HG03521 (cell line): Measurements from ENCODE around the gene LRRC46.

Experiments
- ATAC-seq: cut with Tn5 transposase; IDR thresholded peaks from one replicate; pipeline ENCODE4 v1.9.1; 2021; ENCODE audit warnings: mild to moderate bottlenecking, moderate library complexity; ENCODE audit not compliant: unreplicated experiment

Gene LRRC46

DNA sequence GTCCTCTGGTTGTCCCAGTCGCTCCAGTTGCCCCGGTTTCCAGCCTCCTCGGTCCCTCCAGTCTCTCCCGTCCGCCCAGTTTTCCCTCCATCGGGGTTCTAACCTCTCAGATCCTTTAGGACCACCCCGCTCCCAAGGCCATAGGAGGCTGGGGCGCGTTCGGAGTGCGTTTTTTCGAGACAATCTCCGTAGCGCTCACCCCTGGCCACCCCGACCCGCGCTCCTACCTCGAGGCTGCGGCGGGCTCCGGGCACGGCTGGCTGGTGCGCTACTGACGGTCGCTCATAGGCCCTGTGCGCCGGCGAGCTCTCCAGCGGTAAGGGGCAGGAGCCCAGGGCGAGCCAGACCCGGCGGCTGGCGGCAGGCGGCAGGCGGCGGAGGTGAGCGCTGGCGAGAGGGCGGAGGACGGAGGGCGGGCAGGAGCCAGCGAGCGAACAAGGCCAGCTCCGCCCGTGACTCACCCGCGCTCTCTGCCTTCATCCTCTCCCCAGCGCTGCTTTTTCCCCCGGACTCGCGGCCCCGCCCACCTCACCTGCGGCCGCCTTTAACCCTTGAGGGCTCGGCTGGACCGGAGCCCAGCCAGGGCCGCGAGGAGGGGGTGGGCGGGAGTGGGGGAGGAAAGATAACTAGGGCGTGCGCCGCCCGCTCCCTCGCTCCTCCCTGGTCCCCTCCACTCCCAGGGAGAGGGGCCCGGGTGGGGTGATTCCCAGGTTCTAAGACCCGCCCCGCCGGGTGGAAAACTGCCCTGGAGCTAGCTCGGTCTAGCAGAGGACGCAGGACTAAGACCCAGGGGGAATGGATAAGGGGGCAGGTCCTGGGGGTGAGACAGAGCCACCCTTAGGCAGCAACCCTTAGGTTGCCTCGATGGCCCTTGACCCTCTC is 19.5 kb downstream of the LRRC46 start, which contains the start of gene SP6:
SP6 (minus strand) TSS at position 472 of the 882 bp plus-strand sequence. CDS start 2,734 bp downstream, outside the sequence.
- no peak for ATAC-seq

DNA sequence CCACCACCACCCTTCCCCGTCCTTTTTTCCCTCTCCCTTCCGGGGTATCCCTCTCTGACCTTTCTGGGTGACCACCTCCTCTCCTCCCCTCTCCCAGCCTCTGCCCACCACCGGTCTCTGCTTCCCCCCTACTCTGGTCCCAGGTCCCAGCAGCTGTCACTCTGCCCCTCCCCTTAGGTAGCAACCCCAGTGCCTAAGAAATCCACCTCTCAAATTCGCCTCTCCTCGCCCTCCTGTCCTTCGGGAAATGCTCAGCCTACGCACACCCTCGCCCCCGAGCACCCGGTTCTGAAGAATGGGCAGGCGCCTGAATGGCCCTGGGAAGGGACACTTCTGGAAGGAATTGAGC is 20.3 kb downstream of the LRRC46 start:
- no peak for ATAC-seq

DNA sequence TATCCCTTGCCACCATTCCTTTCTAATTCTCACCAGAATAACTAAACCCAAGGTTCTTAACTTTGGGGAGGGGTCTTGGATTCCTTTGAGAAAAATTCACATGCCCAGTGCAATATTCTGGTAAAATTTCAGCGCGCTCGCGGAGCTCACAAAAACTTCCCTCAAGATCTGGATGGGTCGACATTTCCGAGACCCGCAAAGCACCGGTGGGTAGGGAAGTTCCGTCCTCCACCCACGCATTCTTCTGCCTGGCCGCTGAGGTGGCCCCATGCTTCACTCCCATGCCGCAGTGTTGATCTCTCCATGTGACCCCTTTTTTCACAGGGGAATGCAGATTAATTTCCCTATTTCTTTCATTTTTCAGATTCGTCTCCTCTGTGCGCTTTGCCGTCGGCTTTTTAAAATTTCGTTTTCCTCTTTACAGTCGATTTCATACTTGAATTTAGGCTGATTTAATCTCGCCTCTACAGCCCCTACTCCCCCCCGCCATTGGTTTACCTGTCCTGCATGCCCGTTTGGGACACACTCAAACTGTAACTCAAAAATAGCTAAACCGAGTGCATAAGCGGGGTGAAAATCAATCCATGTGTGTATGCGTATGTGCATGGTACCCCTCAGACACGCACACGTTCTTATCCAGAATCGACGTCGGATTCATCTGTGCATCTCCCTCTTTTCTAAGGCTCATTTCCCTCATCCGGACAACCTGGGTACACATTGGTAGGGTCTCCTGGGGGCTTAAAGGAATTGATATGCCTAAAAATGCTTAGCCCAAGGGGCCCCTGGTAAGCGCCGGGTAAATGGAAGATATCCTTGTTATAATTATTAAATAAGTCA is 20.9 kb downstream of the LRRC46 start:
- no peak for ATAC-seq

DNA sequence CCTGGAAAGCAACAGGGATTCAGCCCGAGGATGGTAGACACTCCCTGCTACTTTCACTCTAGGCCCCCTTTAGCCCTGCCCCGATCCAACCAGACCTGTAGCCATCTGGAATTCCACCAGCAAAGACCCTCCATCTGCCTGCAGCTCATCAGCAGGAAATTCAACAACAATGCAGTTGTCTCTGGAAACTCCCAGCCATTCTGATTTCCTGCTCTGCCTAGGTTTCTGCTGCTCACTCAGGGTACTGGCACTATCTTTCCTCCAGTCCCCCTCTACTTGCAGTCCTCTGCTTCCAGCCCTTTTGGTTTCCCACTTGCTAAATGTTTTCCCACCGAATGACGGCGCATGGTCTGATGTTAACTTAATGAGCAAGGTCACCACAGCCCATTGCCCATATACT is 22.1 kb downstream of the LRRC46 start:
- ATAC-seq = no peak

DNA sequence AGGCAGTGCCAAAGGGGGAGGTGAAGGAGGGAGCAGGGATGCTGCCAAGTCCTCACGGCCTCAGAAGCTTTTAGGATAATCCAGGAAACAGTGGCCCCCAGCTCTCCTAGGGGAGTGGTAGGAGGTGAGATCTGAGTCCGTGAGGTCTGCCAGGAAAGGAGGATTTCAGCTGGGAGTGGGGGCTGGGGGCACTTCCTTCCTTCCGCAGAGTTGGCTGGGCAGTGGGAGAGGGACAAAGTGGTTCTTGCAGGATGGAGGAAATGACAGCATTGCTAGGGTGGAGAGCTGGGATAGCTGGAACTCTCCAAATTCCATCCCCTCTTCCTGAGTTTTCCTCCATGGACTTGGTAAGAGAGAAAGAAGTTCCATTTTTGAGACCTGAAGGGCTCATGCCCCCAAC is 24.3 kb downstream of the LRRC46 start:
- no peak for ATAC-seq

DNA sequence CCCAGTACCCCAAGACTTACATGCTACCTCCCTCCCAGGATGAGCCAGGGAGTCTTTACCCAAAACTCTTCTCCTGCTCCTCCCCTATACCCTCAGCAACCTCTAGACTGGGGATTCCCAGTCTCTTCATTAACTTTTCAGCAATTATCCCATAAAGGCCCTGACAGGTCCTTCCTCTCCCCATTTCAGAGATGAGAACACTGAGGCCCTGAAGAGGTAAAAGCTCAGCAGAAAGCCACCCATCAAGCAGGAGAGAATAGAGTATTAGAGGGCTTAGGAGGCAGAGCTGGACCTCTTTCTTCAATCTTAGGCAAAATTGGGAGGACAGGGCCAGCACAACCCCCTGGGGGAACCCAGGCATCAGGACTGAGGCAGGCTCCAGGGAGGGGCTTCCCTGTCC is 25.4 kb downstream of the LRRC46 start:
- ATAC-seq = no peak

DNA sequence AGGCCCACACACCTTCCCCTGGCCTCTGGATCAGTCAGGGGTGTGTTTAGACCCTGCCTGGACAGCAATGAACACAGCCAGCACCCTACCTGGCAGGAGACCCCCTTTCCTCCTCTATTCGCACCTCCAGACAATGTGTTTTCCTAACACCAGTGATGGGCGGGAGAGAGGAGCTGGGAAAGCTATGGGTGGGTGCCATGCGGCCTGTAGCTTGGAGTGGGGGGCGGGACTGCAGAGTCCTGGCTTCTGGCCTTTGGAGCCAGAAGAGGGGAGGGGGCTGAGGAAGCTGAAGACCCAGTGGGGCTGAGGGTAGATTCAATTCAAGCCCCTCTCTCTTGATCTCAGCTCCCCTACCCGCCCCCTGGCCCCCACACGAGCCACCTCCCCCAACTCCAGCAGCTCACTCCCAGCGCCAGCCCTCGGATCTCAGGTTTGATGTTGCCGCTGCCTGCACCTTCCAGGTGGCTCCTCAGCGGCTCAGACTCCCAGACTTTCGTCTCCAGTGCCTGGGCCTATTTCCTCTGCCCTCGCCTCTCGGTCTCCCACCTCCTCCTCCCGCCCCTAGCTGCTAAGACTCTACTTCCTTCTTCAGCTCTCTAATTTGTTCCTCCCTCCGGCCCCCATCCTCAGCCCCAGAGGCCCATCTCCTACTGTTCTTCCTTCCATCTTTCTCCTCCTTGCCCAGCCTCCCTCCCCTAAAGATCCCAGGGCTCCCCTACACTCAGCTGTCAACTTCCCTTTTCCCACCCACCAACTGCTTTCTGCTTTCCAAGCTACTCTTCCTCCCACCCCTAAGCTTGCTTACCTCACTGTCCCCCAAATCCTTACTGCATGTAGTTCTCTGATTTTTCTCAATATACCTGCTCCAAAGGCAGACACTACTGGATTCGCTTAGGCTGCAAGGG is 26.3 kb downstream of the LRRC46 start:
- no peak for ATAC-seq

DNA sequence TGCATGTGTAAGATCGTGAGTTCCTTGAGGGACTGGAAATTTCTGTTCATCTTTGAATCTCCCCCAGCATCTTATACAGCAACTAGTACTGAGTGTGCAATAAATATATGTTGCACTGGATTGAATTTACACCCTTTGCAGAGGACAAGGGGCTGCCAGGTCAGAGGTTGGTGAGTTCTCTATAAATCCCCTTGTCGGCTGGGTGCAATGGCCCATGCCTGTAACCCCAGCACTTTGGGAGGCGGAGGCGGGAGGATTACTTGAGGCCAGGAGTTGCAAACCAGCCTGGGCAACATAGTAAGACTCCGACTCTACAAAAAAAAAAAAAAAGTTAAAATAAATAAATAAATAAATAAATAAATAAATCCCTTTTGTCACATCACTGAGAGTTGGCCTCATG is 28.9 kb downstream of the LRRC46 start:
- no peak for ATAC-seq

DNA sequence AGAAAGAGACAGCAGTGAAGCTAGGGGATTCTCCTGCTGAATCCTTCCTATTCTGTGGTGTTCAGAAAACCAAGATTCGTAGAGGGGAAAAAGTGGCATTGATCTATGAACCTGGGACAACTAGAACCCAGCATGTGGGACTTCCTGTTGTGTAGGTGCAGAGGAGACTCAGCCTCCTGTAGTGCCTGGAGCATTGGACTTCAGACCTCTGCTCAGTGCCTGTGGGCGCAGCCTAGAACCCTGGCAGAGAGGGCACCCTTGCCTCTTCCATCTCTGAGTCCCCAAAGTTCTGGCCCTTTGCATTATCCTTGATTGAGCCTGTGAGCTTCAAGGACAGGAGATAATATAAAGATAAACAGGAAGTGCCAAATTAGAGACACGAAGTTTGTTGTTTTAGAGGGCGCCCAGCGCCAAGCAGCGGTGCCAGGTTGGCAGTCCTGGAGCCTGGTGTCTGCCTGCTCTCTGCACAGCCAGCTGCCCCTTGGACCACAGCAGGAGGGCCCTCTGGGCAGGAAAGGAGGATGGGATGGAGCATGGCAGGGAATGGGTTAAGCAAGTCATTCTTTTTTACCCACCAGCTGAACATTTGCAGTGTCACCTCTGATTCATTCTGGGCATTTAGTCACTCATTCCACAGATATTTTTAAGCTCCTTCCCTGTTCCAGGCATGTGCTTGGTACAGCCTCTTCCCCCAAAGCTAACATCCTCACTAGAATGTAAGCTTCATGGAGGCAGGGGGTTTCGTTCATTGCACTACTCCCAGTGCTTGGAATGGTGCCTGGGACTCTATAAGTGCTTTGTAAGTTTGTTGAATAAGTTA is 31.4 kb downstream of the LRRC46 start:
- no peak for ATAC-seq

DNA sequence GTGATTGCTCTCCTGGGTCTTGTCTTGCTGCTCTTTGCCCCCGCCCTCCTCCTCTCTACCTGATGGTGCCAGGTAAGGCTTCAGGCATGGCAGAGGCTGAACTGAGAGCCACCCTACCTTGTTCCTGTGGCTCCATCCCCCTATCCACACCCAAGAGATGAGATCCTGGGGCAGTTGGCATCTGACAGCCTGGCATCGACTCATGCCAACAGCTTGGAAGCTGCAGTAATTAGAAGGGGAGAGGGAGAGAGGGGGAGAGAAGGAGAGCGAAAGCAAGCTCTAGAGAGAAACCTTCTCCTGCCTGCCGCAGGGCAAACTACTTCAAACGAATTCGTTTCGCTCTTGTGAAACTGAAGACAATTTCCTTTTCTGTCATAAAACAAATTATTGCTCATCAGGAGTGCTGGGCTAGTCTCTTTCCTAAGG is 33.3 kb downstream of the LRRC46 start:
- no peak for ATAC-seq

DNA sequence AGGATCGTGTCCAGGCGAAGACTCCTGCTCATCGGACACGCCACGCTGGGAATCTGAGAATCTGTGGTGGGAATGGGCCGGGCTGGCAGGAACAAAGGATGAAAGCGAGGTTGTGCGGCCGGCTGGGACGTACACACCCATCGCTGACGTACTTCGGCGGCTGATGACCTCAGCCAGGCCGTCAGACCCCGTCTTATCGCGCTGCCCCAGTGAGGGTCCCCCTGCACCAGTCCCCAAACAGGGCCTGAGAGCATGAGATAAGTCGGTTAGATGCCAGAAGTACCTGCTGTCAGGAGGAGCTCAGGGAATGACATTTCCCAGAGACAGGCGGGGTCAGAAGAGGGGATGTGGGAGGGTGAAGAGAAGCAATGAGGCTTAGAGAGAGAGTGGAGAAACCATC is 35.5 kb downstream of the LRRC46 start:
- no peak for ATAC-seq

DNA sequence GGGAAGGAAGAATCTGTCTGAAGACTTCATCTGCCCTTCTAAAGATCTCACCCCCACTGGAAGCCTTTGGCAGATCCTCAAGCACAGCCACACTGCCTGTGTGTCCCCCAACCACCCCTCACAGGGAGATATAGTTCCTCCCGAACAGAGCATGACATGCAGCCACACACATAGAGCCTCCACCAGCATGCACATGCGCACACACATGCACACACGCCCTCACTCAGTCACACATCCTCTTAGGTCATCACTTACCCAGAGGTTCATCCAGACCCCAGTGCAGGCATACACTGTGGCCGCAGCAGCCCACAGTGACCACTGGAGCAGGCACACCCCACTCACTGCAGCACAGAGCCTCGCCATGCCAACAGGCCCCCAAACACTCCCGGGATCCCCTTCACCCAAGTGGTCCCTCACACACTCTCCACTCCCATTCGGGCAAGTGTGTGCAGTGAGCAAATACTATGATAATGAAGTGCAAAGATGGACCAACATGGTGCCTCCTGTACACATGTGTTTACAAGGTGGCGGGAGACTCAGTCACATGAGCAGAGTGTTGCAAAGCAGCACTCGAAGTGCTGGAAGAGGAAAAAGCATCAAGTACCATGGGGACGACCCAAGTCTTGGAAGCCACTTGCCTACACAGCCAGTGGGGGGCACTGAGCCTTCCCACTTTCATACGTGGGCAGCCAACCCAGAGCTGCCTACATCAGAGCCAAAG is 36.5 kb downstream of the LRRC46 start:
- no peak for ATAC-seq

DNA sequence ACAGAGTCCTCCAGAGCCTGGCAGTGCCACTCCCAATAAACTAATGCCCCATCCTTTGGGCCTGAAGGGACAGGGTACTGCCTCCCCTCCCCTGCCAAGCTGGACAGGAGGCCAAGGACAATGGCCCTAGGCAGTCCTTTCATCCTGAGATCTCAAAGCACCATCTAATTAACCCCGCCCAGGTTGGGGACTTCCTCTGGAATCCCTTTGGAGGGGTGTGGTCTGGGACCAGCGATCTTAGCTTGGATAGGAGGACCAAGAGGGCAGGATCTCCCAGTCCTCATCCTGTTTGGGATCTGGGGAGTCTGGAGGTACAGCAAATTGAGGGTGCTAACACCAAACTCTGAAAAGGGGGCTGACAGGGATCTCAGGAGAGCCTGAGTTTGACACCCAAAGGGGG is 37.6 kb downstream of the LRRC46 start:
- no peak for ATAC-seq

DNA sequence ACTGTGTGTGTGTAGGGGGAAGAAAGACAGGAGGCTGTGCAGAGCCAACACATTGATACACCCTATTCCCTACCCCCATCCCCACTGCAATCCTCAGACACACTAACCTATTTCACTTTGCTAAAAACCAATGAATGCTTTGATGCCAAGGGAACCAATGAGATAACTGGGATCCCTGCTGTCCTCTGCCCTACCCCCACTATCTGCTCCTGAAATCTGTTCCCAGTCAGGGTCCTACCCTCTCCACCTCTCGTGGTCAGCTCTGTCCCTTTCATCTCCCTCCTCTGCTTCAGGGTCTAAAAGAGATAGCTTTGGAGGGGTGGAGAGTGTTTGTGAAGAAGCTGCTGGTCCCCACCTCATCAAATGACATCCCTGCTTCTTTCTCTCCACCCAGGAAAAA is 38.6 kb downstream of the LRRC46 start:
- no peak for ATAC-seq

DNA sequence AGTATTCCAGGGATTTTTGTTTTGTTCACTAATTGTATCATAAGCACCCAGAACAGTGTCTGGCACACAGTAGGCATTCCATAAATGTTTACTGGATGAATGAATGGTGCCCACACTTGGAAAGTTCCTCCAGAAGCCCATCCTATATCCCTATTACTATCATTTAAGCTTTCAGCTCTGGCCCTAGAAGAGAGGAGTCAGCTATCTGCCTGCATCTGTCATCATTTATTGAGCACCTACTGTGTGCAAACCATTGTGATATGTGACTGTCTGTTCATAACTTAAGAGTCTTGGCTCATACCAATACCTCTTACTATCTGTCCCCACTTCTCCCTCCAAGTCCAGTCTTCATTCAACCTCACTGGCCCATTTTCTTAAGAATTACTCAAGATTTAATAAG is 39.6 kb downstream of the LRRC46 start:
- ATAC-seq = no peak

DNA sequence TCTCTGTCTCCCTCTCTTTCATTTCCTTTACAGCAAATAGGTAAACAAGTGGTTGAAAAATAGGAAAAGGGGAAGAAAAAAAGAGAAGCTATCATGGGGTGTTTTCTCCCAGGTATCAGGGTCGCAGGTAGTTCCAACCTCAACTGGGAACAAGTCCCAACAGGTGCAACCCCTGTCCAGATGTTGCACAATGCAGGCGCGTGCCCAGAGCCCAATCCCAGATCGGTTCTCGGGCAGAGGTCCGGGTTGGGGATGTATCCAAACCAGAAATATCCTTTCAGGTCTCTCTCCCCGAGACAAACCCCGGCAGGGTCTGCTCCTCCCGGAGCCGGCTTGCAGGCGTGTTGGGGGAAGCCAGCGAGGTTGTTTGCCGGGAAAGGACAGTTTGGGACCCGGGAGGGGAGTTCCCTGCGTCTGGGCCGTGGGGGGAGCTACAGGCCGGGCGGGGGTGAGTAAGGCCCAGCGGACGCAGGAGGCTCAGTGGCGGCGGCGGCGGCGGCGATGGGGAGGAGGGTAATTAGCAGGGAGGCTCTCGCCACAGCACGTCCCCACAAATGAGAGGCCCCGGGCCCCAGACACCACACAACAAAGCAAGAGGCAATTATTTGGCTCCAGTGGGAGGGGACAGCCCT is 40.7 kb downstream of the LRRC46 start:
- no peak for ATAC-seq

DNA sequence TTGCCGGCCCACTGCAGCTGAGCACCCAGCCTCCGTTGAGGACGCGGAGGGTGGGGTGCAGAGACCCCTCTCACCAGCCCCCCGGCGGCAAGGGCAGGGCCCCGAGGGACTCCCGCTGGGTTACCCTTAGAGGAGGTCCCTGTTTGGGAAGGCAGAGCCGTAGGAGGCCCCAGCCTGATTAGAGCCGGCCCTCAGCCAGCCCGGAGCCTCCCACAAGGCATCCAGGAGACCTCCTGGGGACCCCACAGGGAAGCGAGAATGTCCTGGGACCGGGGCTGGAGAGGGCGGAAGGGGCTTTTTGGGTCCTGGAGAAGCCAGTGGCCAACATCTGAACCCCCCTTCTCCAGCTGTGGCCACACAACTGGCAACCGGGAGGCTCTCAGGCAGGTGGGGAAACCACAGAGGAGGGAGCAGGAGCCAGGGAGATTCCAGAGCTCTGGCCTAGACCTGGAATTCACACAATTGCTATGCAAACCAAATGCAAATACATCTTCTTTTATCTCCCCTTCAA is 41.2 kb downstream of the LRRC46 start:
- ATAC-seq = no peak

DNA sequence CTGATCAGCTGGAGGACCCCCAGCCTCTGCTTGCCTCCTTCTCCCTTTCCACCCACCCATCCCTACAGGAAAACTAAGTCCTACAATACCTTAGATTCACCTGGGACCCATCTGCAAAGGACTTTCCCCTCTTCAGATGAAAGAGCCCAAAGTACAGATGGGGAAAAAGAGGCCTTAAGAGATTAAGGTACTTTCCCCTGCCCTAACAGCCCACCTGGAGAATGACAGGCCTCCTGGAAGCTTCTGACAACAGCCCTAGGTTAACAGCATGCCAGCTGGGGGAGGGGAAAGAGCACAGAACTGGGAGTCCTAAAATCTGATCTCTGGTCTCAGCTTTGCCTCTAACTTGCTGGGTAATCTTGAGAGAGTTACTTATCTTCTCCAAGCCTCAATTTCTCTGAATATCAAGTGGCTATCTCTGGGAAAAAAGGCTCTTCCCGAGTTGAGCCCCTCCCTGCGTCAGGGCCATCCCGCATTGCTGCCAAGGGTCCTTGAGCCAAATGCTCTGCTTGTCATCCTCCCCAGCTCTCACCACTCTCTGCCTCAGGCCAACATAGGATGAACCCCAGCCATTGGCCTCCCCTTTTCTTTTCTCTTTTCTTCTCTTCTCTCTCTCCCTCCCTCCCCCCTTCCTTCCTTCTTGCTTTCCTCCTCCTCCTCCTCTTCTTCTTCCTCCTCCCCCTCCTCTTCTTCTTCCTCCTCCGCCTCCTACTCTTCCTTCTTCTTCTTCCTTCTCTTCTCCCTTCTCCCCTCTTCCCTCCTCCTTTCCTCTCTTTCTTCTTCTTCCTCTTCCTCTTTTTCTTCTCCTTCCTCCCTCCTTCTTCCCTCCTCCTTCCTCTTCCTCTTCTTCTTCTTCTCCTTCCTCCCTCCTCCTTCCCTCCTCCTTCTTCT is 42.0 kb downstream of the LRRC46 start:
- ATAC-seq = no peak
